NCI-H2107 (cell line): ENCODE data around the gene PANK4.
"Not testable (repeated sequence)": the region's sequence is repeated elsewhere in the genome, so short reads cannot be mapped to it uniquely, and the experiment has no call there.

Source experiments
- DNase-seq: peaks from one replicate; lab custom pipeline; 2025; lab: John Stamatoyannopoulos, UW

The PANK4 gene

DNA sequence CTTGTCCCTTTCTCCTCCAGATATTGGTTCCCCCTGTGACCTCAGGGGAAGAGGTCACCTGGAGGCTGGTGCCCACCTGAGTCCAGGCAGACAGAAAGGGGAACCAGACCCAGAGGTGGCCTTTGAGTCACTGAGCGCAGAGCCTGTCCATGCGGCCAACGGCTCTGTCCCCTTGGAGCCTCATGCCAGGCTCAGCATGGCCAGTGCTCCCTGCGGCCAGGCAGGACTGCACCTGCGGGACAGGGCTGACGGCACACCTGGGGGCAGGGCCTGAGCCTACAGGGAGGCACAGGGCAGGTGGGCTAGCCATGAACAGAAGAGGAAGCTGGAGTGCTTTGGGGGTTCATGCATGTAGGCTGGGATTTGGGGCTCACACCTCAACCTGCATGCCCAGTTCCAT is 32.5 kb upstream of the PANK4 start:
- no peak for DNase-seq

DNA sequence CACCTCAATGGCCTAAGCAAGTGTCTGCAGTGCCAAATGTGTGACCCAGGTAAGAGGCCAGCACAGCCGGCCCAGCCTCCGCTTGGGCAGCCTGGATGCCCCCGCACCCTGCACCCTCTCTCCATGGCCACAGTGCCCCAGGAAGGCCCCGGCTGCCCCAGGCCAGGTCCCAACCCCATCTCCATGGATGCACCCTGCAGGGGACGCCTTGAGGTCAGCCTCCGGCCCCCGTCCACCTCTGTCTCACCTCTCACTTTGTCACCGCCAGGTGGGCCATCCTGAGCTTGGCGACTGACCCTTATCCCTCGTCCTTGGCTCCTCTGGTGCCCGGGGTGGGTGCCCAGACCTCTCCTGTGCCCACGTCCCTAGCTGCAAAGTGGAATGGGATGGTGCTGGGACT is 32.0 kb upstream of the PANK4 start:
- DNase-seq, result no peak

DNA sequence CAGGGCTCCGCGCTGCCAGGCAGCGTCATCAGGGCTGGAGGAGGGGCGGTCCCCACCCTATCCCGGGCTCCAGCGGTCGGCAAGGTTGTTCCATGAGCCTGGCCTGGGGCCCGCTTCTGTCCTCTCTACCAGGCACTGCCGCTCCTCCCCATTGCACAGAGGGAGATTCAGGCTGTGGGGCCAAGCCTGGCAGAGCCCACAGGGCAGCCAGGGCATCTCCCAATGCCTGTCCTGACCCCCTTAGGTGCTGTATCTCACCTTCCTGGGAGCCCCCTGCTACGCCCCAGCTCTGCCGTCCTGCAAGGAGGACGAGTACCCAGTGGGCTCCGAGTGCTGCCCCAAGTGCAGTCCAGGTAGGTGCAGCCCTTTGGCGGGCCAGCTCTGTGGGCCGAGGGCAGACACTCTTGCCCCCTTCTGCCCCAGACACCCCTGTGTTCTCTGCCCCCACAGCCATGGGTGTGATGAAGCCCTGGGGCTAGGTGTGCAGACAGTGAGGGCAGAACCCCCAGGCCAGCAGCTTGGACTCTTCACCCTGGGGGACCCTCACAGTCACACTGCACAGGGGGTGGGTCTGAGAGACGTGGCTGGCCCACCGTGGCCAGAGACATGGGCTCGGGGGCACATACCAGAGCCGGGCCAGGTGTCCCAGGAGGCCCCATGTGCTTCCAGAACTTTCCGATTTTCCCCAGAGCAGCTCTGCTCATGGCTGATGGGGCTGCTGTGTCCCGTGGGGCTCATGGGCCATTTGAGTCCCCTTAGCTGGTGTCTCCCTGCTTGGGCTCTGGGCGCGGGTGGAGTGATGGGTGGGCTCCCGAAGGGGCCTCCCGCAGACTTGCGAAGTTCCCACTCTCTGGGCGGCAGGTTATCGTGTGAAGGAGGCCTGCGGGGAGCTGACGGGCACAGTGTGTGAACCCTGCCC is 31.3 kb upstream of the PANK4 start:
- no peak for DNase-seq

DNA sequence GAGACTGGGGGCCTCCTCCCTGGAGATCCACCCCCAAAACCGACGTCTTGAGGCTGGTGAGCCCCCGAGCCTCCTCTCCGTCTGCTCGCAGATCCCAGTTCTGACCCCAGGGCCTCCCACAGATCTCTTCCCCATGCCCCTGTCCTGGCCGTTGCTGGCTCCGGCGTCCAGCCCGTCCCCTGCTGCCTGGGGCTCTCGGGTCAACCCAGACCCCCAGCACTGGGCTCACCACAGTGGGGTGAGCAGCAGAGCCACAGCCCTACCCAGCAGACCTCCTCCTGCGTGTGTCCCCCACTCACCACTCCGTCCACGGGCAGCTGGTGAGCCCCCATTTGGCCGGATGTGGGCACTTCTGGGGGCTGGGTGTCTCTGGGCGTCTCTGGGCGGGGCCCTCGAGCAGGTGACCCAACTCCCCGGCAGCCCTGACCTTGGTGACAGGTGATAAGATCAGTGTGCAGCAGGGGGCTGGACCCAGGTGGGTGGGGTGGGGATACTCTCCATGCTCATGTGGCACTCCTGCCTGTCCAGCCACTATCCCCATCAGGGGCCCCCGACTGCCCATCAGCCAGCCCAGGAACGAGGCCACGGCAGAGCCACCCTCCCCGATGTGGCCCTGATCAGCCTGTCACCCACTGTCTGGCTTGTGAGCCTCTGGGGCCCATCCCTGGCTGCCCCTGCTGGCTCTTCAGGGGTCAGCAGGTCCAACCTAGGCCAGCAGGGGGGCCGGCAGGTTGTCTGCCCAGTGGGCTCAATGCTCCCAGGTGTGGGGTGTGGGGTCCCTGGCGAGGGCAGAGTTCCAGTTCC is 30.5 kb upstream of the PANK4 start:
- DNase-seq, result no peak

DNA sequence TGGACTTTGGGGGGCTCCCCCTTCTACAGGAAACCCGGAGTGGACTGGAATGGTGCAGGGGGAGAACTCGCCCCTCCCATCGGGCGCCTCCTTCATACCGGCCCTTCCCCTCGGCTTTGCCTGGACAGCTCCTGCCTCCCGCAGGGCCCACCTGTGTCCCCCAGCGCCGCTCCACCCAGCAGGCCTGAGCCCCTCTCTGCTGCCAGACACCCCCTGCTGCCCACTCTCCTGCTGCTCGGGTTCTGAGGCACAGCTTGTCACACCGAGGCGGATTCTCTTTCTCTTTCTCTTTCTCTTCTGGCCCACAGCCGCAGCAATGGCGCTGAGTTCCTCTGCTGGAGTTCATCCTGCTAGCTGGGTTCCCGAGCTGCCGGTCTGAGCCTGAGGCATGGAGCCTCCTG is 29.9 kb upstream of the PANK4 start, which contains the start of gene TNFRSF14:
Gene TNFRSF14 (plus strand): TSS at position 95 of the 401 bp plus-strand sequence. CDS start 294 bp downstream, at position 389.
- DNase-seq, result no peak

DNA sequence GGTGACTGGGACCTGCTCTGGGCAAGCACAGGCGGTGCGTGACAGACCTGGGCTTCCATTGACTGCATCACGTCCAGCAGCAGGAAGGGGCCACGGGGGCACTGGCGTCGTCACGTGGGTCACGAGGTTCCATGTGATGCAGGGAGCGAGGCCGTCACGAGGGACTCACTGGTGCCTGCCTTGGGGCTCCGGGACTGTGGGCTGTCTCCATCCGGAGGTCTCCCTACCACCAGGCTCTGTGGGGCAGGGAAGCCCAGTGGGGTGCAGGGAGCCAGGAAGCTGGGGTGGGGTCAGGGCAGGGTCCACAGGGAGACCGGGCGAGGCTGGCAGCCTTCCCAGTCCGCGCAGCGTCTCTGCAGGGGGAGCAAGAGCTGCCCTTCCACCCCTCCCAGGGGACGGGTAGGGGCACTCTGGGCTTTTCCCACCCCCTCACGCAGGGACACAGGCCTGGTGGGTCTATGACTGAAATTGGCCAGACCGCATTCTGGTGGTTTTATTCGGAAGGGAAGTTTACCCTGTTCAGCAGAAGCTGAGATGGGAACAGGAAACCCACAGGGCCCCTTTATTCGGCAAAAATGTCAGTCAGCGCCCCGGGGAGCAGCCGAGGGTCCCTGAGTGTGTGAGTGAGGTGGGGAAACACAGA is 29.4 kb upstream of the PANK4 start:
- no peak for DNase-seq

DNA sequence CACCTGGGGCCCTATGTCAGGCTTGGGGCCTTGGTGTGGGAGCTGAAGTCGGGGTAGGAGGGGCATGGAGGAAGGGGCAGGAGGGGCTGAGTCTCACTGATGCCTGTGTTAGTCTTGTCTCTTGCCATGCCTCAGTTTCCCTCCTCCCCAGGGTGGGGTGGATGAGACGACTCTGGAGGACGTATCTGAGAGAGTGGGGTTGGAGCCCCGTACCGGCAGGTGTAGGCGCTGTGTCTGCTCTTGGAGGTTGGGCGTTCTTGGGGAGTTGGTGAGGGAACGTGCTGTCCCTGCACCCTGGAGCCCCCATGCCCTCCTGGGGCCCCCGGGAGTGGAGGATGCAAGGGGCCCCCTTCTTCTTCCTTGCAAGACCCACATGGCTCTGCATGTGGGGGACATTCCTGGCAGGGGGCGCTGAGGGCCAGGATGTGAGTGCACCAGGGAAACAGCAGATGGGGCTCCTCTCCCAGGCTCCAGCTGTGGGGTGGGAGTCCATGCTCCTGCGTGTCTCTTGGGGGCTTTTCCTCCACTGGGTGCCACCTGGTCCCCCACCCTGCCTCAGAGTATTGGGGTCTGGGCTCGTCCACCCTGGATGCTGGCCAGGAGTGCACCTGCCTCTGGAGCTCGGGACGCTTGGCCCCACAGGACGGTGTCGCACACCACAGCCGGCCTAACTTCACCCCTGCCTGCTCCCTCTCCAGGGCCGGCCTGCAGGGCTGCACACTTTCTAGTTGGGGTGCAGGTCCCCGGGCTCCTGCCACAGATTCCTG is 28.4 kb upstream of the PANK4 start:
- no peak for DNase-seq

DNA sequence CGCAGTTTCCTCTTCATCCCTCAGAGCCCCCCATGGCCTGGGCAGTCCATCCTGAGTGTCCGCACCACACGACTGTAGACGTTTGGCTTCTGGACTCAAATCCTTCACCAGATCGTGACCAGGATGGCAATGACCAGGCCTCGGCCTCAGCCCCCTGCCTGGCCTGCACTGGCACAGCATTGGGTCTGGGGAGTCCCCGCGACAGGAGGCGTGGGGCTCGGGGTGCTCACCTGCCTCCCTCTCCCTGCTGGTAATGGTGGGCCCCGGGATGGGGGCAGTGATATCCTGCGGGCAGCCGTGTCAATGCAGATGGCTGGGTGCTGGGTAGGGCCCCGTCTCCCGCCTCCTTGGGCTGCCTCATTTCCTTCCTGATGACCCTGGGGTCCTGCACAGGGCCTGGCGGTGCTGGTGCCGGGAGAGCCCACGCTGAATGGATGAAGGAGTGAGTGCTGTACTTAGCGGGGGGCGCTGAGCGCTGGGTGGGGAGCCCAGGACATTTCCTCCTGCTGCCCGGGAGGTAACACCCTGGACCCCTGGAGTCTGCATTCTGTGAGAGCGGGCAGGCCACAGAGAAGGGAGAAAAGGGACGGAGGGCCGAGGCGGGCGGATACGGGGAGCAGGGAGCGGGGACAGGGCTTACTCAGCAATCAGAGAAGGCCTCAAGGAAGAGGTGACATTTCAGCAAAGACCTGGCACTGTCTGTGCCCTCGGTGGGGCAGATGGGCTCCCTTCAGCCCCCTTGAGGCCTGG is 27.6 kb upstream of the PANK4 start:
- no peak for DNase-seq

DNA sequence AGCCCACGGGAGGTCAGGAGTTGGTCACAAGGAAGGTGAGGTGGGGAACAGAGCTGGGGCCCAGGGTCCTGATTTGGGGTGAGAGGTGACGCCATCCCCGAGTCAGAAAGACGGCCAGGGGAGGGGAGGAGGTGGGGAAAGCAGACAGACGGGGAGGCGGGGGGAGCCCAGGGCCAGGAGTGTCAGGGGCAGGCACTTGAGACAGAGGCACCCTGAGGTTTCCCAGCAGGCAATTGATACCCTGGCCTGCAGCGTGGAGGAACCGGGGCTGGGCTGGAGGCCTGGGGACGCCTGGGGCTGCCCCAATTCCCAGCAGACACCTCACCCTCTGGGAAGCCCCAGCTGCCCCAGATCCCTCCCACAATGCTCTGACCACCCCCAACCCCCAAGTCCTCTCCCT is 26.7 kb upstream of the PANK4 start:
- DNase-seq, result not testable (repeated sequence)

DNA sequence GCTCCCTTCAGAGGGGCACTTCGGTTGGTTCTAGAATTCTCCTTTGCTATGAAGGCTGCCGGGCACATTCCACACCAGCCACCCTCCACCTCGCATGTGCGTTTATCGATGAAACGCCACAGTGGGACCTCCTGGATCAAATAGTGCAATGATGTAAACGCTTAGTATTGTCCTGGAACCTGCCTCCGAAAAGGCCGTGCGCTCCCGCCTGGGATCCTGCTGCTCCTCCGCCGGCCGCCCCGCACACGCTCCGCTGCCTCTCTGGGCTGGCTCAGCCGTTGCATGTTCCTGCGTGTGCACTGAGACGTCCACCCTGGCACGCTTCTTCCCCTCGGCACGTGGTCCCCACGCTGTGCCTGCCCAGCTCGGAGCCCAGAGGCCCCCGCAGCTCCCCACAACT is 25.8 kb upstream of the PANK4 start:
- DNase-seq, result no peak

DNA sequence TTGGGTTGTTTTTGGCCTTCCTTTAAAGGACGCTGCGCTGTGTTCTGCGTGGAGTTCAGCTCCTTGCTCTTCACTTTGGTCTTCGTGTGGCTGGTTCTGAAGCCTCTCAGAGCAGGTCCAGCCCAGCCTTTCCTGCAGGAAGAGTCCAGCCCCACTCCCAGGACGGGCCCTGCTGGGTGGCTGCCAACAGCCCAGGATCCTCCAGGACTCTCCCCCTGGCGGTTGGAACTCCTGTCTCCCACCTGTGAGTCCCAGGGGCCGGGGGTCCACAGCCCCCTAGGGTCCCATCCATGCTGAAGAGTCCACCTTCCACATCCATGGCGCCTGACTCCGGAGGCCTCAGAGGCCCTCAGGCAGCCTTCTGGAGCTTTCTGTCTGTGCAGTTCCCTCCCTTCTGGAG is 25.1 kb upstream of the PANK4 start:
- not testable (repeated sequence) for DNase-seq

DNA sequence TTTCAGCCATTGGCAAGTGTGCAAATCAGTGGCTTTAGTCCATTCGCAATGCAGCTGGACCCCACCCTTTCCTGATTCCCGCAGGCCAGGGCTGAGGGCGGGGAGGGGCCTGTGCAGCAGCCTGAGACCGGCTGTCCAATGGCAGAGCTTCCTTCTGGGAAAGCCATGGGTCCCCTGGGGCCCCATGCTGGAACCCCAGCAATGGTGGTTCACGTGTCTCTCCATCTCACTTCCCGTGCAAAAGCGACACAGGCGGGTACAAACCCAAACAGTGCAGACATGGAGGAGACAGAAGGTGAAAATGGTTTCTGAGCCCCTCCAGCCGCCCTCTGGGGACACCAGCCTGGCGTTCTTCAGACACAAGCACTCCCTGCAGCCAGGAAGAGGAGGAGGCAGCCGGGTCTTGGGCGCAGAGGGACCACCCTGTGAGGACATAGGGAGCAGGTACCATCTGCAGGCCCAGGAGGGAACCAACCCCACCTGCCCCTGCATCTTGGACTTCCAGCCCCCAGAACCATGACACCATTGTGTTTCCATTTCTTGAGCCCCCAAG is 24.0 kb upstream of the PANK4 start:
- DNase-seq, result not testable (repeated sequence)

DNA sequence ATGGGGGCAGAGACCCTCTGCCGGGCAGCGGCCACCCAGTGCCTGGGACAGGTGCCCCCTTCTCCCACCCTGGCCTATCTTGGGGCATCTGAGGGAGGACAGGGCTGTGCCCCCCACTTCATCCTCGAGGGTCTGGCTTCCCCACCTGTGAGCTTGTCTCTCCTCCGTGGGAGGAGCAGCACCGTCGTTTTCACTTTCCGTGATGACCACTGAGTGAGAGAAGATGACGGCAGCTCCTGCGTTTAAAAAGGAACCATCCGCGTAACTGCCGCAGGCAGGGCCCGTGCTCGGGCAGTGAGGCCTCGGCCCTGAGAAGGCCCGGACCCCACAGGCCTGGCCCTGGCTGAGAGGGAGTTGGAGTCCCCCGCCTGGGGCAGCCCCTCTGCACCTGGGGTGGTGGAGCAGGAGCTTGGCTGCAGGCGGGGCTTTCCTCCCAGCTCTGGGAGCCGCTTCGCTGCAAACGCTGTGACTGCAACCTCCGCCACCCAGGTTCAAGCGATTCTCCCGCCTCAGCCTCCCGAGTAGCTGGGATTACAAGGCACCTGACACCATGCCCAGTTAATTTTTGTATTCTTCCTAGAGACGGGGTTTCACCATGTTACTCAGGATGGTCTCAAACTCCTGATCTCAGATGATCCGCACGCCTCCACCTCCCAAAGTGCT is 23.1 kb upstream of the PANK4 start:
- not testable (repeated sequence) for DNase-seq

DNA sequence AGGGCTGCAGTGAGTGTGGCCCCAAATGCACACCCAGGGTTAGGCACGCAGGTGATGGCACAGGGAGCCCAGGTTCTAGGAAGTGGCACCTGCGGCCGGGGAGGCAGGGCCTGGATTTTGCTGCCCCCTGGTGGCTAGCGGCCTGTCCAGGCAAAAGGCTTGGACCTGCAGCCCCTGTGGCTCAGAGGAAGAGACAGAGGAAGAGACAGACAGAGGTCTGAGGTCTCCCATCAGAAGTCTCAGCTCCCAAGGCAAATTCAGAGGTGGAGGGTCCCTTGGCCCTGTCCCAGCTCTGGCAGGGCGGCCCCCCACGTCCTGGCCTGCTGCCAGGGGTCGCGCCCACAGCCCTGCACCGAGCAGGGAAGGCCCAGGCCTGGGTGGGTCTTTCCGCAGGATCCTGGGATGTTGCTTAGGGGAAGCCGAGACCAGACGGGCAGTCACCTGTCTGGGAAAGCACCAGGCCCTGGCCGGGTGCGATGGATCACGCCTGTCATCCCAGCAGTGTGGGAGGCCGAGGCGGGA is 21.7 kb upstream of the PANK4 start:
- no peak for DNase-seq

DNA sequence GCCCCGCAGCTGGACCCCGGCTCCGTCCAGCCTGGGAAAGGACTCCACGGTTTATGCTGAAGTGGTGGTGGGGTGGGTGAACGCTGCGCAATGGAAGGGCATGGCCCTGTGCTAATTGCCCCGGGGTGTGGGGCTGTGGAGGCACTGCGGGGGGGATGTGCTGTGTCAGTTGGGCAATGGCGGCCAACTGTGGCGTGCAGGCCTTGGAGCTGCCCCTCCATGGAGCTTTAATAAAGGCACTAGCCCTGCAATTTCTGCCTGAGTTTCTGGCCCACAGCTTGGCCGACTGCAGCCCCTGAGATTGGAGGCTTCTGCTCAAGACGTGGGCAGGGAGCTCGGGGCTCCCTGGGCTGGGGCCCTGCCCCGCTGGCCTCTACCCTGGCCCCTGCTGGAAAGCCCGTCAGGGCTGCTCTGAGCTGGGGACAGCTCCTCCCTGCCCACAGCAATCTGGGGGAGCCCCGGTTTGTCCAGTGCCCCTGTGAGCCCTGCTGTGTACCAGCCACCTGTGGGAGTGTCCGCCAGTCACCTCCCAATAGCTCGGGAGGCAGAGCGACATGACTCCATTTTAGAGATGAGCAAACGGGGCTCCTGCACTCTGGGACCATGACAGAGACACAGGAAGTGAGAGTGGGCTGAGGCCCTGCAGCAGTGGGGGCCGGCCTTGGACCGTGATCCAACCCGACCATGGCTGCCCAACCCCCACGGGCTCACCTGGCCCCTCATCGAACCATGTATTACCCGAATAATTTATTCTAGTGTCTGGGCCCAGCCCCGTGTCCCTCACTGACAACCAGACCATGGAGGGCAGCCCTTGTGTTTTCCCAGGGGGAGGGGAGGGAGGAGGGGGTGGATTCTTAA is 21.0 kb upstream of the PANK4 start:
- DNase-seq, result no peak

DNA sequence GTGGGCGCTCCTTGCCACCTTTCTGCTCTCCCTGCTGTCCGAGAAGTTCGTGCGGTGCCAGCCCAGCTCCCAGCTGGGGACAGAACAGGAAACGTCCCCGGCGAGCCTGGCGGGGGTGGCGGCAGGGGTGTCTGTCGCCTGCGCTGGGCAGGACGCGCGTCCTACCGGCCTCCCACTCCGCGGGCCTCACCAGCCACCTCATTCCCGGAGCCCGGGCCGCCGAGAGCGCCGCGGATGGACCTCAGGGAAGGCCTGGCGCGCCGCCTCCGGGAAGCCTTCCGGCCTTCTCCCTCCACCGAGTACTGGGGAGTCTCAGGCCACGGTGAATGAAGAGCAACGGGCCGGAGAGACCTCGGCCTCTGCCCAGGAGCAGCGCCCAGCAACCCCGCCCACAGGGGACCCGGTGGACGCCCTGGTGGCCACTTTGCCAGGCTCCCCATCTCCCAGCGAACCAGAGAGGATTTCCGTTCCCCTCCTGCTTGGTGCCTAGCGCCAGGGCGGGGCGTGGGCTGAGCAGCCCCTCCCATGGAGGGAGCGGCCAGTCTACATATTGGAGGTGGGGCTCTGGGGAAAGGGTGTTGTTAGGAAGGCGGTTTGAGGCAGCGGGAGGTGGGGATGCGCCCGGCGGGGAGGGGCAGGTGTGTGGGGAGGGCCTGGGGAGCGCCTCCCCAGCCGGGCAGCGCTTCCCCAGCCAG is 20.3 kb upstream of the PANK4 start:
- no peak for DNase-seq

DNA sequence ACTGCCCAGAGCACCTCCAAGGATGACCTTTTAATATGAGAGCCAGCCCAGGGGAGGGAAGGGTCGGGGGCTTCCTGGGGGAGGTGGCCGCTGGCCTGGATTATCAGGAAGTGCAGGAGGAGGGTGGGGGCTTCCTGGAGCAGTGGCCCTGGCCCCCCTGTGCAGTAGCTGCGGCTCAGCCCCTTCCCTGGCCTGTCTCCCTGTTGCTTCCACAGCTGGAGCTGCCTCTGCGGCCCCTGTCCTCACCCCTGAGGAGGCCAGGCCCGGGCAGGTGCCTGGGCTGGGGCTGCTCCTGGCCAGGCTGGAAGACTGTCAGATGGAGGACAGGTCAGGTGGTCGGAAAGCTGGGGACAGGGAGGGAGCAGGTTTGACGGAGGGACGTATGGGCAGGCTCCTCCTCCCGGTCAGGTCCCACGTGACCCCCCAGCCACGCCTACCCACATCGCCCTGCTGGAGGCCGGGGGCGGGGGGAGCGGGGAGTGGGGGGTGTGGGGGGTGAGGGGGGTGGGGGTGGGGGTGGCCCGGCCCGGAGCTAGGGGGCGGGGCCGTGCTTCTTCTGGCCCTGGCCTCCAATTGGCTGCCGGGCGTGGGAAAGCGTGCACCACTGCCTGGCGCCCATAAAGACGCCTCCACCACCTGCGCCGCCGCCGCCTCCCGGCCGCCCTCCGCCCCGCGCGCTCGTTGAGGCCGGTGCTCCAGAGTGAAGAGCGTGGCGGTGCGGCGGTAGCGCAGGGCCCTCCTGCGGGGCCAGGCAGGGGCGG is 19.5 kb upstream of the PANK4 start:
- no peak for DNase-seq
